Fibroblast of peridontal ligament (primary cell): ENCODE results near the gene CACNG6.
"Not testable (repeated sequence)": the region's sequence is repeated elsewhere in the genome, so short reads cannot be mapped to it uniquely, and the experiment has no call there.

Experiments used
- DNase-seq: peaks from one replicate; pipeline ENCODE4 v3.0.0-alpha.2; 2010; ENCODE audit errors: extremely low read depth

CACNG6 gene

DNA sequence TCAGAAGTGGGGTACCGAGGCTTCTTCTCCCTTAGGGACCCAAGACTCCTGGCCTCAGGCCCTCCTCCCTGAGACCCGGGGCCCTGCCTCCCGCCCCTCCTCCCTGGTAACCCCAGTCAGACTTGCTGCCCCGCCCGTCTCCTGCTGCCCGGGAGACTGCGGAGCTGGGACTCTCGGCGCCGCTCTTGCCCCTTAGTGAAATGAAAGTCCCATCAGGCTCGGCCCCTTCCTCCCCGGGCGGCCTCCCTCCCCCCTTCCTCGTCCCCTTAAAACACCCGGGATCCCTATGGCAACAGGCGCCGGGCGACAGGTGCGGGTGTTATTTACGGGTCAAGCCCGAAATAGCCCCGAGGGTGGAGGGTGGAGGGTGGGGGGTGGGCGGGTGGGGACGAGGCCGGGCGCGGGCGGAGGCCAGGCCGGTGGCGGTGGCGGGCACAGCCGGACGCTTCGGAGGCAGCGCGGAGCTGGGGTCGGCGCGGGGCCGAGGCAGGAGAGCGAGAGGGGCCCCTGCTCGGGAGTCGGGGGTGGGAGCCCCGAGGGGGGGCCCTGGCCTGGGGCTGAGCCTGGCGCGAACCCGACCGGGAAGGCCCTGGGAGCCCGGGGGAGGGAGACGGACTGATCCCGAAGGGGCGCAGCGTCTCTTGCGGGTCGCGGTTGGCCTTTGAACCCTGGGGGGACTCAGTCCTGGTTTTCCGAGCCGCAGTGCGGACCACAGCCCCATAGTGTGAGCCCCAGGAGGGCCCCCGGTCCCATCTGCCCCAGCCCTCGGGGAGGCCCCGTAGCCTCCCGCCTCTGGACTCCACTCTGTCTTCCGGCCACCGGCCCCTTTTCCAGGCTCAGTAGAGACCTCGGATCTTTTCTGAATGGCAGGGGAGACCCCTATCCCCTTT is at the start of gene CACNG6:
TSS of gene CACNG6 (plus strand) at position 414 of the 890 bp plus-strand sequence. CDS start 1,241 bp downstream, outside the sequence.
- peak; percentile 7 for DNase-seq

DNA sequence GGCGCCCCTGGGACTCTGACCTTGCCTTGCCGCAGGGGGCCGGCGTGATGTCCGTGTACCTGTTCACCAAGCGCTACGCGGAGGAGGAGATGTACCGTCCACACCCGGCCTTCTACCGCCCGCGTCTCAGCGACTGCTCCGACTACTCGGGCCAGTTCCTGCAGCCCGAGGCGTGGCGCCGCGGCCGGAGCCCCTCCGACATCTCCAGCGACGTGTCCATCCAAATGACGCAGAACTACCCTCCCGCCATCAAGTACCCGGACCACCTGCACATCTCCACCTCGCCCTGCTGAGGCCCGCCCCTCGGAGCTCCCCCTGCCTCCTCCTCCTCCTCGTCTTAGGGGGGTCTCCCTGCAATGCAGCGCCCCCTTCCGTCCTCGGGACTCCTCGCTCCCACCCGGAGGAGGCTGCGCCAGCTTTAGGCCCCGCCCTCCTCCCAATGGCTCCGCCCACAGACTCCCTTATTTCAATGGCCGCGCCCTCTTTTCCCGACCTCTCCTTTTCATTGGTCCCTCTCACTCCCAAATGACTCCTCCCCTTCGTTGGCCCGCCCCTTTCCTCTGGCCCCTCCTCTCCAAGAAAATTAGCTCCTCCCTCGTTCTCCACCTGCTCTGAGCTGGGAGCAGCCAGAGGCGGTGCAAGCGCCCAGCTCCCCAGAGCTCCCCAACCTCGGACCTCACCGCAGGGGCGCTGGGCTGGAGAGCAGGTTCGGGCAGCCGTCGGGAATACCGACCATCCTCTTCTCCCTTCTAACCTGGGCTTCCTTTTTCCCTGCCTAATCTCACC is 49.2 kb upstream of the CACNG6 start:
- DNase-seq = no peak

DNA sequence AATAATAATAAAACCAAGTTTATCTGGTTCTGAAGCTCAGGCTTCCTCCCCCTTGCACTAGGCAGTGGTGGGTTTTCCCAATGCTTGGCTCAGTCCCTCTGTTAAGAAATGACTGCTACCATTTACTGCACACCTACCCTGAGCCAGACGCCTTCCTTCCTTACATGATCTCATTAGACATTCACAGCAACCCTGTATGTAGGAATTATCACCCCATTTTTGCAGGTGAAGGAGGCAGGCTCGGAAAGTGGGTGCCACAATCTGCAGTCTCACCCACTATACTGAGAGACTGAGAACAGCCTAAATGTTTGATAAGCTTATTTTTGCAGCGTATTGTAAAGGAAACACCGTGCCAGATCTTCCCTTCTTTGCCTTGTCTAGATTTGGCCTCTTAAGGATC is 47.0 kb upstream of the CACNG6 start:
- no peak for DNase-seq

- no peak for DNase-seq
Observed at GRCh38 chr19:53944933-53945332, 46.5 kb upstream of the CACNG6 start.

DNA sequence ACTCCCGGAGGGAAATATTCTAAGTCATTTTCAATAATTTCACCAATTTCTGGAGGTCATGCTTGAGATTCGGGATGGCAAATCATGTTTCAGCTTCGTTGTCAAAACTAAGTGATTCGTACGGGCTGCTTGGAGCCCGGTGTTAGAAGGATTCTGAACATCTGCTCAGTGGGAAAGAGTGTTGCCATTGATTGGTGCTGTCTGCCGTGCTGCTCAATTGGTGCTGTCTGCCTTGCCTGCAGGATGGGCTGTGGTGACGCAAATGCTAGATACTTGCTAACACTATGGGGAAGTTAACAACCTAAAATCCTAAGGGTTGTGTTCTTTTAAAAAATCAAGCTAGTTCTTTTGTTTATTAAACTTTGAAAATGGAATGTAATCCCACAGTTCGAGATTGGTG is 46.0 kb upstream of the CACNG6 start:
- no peak for DNase-seq

DNA sequence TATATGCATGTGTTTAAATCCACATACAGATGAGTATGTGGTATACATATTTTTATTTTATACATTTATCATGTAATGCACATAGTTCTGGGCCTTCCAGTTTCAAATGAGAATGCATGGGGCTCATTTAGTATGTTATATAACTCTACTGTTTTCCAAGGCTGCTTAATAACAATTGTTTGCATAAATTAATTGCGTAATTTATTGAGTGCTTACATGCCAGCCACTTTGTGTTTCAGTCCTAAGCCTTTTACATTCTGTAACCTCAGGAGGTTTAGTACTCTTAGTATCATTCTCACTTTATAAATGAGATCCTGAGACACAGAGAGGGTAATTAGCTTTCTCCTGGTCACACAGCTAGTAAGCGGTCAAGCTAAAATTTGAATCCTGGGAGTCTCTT is 45.4 kb upstream of the CACNG6 start:
- DNase-seq = no peak

DNA sequence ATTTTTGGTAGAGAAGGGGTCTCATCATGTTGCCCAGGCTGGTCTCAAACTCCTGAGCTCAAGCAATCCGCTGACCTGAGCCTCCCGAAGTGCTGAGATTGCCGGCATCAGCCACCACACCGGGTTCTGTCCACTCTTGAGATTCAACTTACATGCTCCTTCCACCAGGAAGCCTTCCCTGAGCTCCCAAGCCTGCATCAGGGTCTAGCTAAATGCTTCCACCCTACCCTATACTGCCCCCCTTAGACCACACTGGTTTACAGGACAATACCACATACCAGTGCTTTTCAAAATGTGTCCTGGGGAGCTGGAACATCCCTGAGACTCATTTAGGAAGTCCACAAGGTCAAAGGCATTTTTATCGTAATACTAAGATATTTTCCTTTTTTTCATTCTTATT is 43.8 kb upstream of the CACNG6 start:
- no peak for DNase-seq

- DNase-seq = not testable (repeated sequence)
Observed at GRCh38 chr19:53948611-53949010, 42.8 kb upstream of the CACNG6 start.

GRCh38 chr19:53951436-53951835 is 40.0 kb upstream of the CACNG6 start:
- DNase-seq = no peak

- DNase-seq = no peak
Observed at GRCh38 chr19:53951947-53952346, 39.5 kb upstream of the CACNG6 start.

GRCh38 chr19:53953383-53953782 is 38.1 kb upstream of the CACNG6 start:
- no peak for DNase-seq

DNA sequence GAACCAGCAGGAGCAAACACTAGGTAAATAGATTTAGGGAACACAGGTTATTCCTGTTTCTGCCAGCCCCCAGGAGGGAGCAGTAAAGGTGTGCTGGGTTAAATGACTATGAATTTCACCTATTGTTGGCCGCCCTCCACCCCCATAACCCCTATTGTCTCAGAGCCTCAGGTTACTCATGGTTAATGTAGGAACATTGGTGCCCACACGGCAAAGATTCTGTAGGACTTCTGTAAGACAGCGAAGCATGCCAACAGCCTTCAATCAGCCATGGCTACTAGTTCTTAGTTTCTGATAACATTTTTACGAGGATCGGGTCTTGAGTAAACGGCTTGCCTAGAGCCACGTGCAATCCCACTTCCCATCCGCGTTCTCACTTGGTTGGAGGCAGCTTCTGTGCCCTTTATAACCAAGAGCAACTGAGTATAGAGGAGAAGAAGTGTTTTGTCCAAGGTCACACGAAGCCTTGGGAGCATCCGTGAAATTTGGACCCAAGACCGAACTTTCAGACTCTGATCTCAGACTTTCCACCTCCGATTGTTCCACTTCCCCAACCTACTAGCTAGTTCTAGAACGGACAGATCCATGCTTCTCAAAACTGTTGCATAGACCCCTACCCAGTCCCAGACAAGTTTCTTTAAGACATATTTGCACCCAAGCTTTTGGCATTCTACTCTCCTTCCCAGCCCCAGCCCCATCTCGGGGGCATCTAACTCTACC is 33.8 kb upstream of the CACNG6 start:
- DNase-seq = no peak

DNA sequence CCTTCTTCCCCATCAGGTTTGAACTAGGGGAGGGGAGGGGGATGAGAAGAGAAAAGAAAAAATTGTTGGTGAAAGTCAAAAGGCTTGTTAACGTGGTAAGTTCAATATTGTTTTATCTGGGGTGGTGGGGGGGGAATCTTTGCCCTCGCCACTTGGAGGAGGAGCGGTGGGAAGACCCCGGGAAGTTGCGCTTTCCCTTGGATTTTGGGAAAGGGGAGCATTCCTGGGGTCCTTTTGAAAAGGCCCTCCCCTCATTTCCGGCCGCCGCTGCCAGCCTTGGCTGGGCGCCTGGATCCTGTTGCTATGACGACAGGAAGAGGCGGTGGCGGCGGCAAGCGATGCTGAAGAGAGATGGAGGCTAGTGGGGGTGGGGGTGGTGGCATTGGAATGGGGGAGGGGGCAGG is 33.3 kb upstream of the CACNG6 start:
- no peak for DNase-seq

DNA sequence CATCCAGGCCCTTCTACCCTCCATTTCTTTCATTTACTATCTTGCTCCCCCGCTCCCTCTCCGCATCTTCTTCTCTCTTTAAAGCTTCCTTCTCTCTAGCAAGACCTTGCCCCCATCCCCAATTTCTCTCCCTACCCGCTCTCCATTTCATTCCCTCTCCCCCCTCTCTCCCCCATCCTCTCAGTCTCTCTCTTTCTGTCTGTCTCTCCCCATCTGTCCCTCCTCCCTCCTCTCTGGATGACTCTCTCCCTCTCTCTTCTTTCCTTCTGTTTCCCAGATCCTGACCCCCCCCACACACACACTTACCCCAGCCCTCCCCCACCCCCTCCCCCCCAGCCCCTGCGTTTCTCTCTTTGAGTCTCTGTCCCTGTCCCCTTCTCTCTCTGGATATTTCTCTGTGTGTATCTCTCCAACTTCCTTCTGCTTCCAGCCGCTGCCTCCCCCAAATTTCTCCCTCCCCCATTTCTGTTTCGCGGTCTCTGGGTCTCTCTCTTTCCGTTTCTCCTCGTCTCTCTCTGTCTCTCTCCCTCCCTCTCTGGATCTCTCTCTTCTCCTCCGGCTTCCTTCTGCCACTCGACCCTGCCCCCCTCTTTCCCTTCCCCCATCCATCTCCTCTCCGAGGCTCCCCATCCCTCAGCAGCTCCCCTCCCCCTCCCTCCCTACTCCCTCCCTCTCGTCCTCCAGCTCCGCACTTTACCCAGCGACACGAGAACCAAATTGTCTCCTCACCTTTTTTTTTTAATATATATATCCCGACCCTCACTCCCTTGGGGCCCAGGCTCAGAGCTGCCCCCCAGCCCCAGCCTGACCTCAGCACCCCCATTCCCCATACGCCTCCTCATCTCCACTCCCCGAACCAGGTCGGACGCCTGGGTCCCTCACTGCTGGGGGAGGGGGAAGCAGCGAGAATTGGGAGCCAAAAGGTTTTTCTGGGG is 32.3 kb upstream of the CACNG6 start:
- no peak for DNase-seq

DNA sequence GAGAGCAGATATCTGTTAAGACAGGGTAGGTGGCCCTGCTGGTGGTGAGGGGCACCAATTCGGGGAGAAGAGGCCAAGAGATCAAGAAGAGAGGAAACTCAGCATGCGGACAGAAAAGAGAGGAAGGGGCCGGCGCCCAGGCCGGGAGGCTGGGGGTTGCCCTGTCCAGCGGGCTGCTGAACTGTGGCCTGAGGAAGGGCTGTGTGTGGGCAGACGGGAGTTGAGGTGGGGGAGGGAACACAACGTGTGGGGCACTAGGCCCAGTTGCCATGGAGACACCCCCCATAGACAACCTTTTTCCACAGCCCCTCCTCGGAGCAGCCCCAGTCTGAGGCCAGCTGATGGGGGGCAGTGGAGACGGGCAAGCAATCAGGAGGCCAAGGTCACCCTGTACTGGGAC is 31.2 kb upstream of the CACNG6 start:
- DNase-seq = no peak

- no peak for DNase-seq
Observed at GRCh38 chr19:53960886-53961285, 30.6 kb upstream of the CACNG6 start.

DNA sequence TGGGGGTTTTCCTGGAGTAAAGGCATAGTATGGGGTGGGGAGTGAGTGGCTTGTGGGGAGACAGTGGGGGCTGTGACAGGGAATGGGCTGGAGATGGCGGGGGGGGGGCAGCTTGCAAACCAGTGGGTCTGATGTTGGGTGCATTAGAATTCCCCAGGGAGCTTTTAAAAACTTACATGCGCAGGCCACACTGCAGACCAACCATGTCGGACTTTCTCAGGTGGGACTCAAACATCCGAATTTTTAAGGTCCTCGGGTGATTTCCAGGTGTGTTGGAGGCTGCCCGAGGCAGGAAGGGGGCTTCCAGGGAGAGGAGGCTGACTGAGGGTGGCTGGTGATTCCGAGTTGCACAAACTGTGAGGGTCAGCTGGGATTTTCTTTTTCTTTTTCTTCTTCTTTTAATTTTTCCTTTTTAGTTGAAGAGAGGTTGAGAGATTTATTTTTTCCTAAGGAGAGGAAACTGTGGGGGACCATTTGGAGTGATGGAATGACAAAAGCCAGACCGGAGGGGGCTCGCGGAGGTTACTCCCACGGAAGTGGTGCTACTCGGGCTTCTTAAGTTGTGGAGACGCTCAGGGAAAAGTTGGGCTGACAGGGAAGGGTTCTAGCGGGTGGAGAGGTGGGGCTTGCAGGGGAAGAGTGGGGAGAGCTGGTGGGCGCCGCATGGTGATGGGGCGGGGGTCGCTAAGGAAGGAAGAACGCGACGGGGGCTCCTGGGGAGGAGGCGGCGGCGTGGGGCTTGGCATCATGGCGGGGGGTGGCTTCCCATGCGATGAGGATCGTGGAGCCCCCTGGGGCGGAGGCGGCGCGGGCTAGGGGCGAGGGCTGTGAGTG is 29.7 kb upstream of the CACNG6 start:
- DNase-seq = no peak

GRCh38 chr19:53962887-53963431 is 28.5 kb upstream of the CACNG6 start, which contains the start of gene CACNG8:
Gene CACNG8, plus strand, starts transcription at chr19:53962937.
- DNase-seq = no peak

DNA sequence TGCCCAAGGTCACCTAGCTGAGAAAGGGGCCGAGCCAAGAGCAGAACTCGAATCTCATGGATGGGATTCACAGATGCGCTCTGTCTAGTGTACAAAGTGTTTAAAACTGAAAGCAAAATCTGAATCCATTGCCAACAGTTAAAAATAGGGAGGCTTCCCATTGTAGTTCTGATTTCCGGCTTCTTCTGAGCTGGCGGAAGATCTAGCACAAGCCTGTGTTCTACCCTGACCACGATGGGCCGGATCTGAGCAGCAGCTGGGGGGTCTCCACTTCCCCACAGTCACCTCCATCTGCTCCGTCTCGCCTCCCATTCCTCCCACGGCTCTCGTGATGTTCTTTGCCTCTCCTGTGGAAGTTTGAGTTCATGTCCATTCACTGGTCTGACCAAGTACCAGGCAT is 26.3 kb upstream of the CACNG6 start:
- DNase-seq = no peak

- DNase-seq = no peak
Observed at GRCh38 chr19:53966931-53967330, 24.5 kb upstream of the CACNG6 start.
